SW480 (cell line): ENCODE measurements around the gene MED12L.
A peak's percentile ranks its signal among the peaks of the same experiment; 100 is the strongest.

Source experiments
- DNase-seq: peaks from one replicate; pipeline ENCODE4 v3.0.0-alpha.2; 2016; ENCODE audit warnings: low spot score

The MED12L gene

GRCh38 chr3:151459358-151459757 is 373.9 kb downstream of the MED12L start:
- DNase-seq: no peak

GRCh38 chr3:151460228-151460627 is 374.8 kb downstream of the MED12L start:
- DNase-seq: peak; percentile 16

GRCh38 chr3:151460774-151461450 is 375.4 kb downstream of the MED12L start, which contains the start of gene IGSF10:
Gene IGSF10, minus strand, starts transcription at chr3:151461061. Its CDS starts 2,352 bp downstream, at chr3:151458709.
- DNase-seq: peak; percentile 26

DNA sequence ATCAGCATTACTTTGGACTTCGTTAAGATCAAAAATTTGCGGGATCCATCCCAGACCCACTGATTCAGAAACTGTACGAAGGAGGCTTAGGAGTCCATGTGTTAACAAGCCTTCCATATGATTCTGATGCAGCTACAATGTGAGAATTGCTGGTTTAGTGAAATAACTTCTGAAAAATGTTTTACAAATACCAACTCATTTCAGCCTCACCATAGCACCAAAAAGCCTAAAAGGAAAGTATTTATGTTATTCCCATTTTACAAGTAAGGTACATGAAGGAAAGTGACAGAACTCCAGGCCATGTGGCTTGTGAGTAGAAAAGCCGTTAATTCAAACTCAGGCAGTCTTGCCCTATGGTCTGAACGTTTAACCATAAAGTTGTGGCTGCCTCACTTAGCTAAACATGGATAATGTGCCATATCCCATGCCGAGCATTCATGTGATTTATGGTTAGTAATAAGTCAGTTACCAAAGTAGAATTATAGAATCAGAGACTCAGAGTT is 376.9 kb downstream of the MED12L start:
- no peak for DNase-seq

DNA sequence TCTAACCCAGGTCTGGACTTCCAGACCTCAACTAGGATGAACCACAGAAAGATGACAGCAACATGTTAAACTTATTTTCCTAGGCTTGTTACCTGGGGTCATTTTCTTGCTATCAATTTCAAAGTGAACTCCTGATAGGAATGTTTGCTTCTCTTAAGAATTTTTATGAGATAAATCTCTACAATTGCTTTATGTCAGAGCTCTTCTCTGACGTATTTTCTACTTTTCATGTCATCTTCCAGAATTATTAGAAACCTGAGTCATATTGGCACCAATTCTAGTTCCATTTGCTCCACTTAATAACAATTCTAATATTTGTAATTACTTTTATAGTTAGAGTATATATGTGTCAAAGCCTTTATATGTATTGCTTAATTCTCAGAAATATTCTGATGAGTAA is 377.5 kb downstream of the MED12L start:
- DNase-seq: no peak

- DNase-seq: no peak
These were observed 381.6 kb downstream of the MED12L start for GRCh38 chr3:151467069-151467468.

GRCh38 chr3:151468284-151468917 is 382.9 kb downstream of the MED12L start:
- peak; percentile 72 for DNase-seq

- DNase-seq: no peak
These were observed 391.0 kb downstream of the MED12L start for GRCh38 chr3:151476344-151477018.

GRCh38 chr3:151477591-151478334 is 392.3 kb downstream of the MED12L start:
- no peak for DNase-seq

GRCh38 chr3:151478335-151478697 is 392.9 kb downstream of the MED12L start:
- DNase-seq: no peak

GRCh38 chr3:151479452-151479851 is 394.0 kb downstream of the MED12L start:
- no peak for DNase-seq

- DNase-seq: no peak
These were observed 395.0 kb downstream of the MED12L start for GRCh38 chr3:151480492-151480891.

DNA sequence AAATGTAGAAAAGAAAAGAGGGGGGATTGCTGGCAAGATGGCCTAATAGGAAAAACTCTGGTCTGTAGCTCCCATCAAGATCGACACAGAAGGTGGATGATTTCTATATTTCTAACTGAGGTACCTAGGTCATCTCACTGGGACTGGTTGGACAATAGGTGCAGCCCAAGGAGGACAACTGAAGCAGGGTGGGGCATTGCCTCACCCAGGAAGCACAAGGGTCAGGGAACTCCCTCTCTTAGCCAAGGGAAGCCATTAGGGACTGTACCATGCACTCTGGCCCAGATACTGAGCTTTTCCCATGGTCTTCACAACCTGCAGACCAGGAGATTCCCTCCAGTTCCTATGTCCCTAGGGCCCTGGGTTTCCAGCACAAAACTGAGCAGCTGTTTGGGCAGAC is 398.0 kb downstream of the MED12L start:
- no peak for DNase-seq

- no peak for DNase-seq
These were observed 398.6 kb downstream of the MED12L start for GRCh38 chr3:151483961-151484520.
